ENCODE measurements around the gene TENT4B. TPM values are rescaled to one million over a fixed set of nuclear protein-coding genes. Genes with fewer than 3 reads are reported as not detected.

TENT4B gene
- total RNA-seq, 8 experiments from 2014 or later: 8.4 to 19.8 (median 10.1) TPM

DNA sequence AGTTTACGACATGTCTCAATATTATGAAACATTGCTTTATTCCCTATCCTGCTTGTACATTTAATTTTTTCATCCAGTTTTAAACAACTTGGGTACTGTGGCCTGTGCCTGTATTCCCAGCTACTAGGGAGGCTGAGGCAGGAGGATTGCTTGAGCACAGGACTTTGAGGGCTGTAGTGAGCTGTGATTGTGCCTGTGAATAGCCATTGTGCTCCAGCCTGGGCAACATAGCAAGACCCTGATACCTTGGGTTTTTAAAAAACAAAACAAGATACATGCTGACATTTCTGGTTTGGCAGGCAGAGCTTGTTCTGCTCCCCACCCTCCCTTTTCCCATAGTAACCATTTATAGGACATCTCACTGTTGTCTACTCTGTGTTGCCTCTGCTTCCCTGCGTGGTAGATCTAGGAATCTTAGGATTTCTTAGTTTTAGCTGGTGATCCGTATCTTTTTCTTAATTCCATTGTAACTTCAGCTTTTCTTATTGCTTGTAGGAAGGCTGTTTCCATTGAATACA lies 35.6 kb downstream of the TENT4B start:
- Histone ChIP-seq H3K4me3 (no peak overlapping the region), H3K4me1 (replicated peaks in 1 of 2) (peaks cover 0 to 4% of the 10 kb centered on the region in 2 donors), H3K27ac (no peak overlapping the region)
- ATAC-seq (replicated peaks in 6 of 8): no peak
- in situ Hi-C loops (cut with MboI; ENCODE audit: low pct_unique_long_range_greater_than_20kb in 2 of 9, low sequenced_read_pairs in 9 of 9, unreplicated experiment in 9 of 9): no loop called here
- WGBS, 10 experiments: 58 to 100% (median 90%) methylated on average over 1 to 2 of the region's 3 CpGs; no CpG with 5 or more reads in 4 of the 10 experiments

DNA sequence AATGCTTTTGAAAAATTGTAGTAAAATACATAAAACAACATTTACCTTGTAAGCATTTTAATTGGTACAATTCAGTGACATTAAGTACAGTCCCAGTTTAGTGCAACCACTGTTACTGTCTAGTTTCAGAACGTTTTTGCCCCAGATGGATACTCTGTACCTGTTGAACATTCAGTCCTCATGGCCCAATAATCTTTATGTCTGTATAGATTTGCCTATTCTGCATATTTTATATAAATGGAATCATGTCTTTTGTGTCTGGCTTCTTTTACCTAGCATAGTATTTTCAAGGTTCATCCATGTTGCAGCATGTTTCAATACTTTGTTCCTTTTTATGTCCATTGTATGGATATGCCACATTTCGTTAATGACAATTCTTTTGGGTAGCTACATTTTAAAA lies 37.2 kb downstream of the TENT4B start:
- Histone ChIP-seq H3K27ac (no peak overlapping the region), H3K4me1 (replicated peaks in 1 of 2) (peaks cover 0 to 4% of the 10 kb centered on the region in 2 donors), H3K4me3 (no peak overlapping the region)
- in situ Hi-C loops (cut with MboI; ENCODE audit: low pct_unique_long_range_greater_than_20kb in 2 of 9, low sequenced_read_pairs in 9 of 9, unreplicated experiment in 9 of 9): no loop called here
- 42 to 100% (median 84%) methylated on average over 1 to 2 of the region's 2 CpGs for WGBS, 10 experiments
- no peak for ATAC-seq (replicated peaks in 6 of 8)

DNA sequence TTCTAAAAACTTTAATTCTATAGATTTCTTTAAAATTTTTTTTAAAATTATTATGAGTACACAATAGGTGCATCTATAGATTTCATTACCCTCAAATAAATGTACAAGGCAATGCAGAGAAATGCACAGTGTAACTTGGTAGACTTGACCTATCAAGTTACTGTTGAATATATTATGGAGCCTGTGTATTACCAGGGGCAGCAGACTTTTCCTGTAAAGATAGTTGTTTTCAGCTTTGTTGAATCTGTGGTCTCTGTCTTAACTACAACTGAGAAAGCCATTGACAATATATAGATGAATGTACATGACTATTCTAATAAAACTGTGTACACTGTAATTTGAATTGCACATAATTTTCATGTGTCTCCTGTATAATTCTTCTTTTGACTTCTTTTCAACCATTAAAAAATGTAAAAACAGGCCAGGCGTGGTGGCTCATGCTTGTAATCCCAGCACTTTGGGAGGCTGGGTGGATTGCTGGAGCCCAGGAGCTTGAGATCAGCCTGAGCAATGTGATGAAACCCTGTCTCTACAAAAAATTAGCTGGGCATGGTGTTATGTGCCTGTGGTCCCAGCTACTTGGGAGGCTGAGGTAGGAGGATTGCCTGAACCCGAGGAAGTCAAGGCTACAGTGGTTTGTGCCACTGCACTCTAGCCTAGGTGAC lies 39.4 kb downstream of the TENT4B start:
- in situ Hi-C loops (cut with MboI; ENCODE audit: low pct_unique_long_range_greater_than_20kb in 2 of 9, low sequenced_read_pairs in 9 of 9, unreplicated experiment in 9 of 9): no loop called here
- 0 to 100% (median 96%) methylated on average over 1 to 2 of the region's 2 CpGs; no CpG with 5 or more reads in 6 of the 10 experiments for WGBS, 10 experiments
- Histone ChIP-seq H3K4me3 (no peak overlapping the region), H3K27ac (no peak overlapping the region), H3K4me1 (replicated peaks in 1 of 2) (no peaks in the 10 kb centered on the region)
- peak in 4 of 8 experiments; percentile 12 to 93 (median 90) for ATAC-seq (replicated peaks in 6 of 8)

- ATAC-seq (replicated peaks in 6 of 8): no peak
These were observed 40.5 kb downstream of the TENT4B start for GRCh38 chr16:50193594-50193993.

DNA sequence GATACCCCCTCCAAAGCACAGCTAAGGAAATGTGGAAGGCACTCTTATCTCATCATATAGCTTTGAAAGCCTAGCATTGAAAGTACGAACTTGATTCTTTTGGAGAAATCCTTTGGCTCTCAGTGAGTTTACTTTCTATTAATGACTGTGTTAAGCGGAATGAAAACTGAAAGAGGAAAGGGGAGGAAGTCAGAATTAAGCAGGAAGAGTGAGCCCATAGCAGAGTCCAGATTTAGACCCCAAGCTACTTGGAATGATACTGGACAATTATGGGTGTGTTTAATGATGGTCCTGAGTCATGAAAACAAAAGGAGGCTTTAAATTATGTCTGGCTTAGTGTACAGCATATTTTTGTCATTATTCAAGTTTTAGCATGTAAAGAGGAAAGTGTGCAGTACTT lies 42.2 kb downstream of the TENT4B start:
- 0 to 93% (median 79%) methylated on average over 1 to 2 of the region's 2 CpGs for WGBS, 10 experiments
- H3K4me3 ChIP-seq: no peak overlapping the region
- H3K27ac ChIP-seq: no peak overlapping the region
- peak in 3 of 8 experiments; percentile 12 to 27 (median 22) for ATAC-seq (replicated peaks in 6 of 8)
- in situ Hi-C loops (cut with MboI; ENCODE audit: low pct_unique_long_range_greater_than_20kb in 2 of 9, low sequenced_read_pairs in 9 of 9, unreplicated experiment in 9 of 9): no loop called here
- H3K4me1 ChIP-seq (replicated peaks in 1 of 2): no peaks in the 10 kb centered on the region

More at GRCh38 chr16:50193594-50193993, 40.5 kb downstream of the TENT4B start:
- H3K4me1 ChIP-seq (replicated peaks in 1 of 2): no peaks in the 10 kb centered on the region
- in situ Hi-C loops (cut with MboI; ENCODE audit: low pct_unique_long_range_greater_than_20kb in 2 of 9, low sequenced_read_pairs in 9 of 9, unreplicated experiment in 9 of 9): no loop called here
- H3K27ac ChIP-seq: no peak overlapping the region
- H3K4me3 ChIP-seq: no peak overlapping the region
- 0 to 100% (median 50%) methylated on average over 1 to 4 of the region's 5 CpGs; no CpG with 5 or more reads in 1 of the 10 experiments for WGBS, 10 experiments

DNA sequence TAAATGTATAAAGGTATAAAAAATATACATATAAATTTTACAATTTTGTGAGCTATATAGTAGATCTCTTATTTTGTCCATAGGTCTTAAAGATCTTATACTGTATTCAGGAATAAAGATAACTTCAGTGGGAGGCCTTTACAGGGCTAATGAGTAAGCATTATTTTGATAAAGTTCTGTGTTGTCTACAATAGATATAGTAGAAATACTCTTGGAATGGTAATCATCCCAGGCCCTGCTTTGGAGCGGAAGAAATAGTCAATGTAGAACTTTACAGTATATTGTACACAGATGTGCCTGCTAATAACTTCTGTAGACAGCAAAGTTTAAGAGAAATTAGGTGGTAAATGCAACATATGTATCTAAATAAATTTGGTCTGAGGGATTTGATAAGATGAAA lies 42.6 kb downstream of the TENT4B start:
- ATAC-seq (replicated peaks in 6 of 8): no peak
- H3K4me3 ChIP-seq: no peak overlapping the region
- 90 to 100% (median 100%) methylated on average over 1 of the region's 1 CpG; no CpG with 5 or more reads in 1 of the 10 experiments for WGBS, 10 experiments
- in situ Hi-C loops (cut with MboI; ENCODE audit: low pct_unique_long_range_greater_than_20kb in 2 of 9, low sequenced_read_pairs in 9 of 9, unreplicated experiment in 9 of 9): no loop called here
- no peak overlapping the region for H3K27ac ChIP-seq
- no peaks in the 10 kb centered on the region for H3K4me1 ChIP-seq (replicated peaks in 1 of 2)

GRCh38 chr16:50197582-50197981 lies 44.5 kb downstream of the TENT4B start:
- ATAC-seq (replicated peaks in 6 of 8): no peak
- WGBS, 10 experiments: 85 to 100% (median 95%) methylated on average over 1 to 7 of the region's 7 CpGs; no CpG with 5 or more reads in 1 of the 10 experiments
- in situ Hi-C loops (cut with MboI; ENCODE audit: low pct_unique_long_range_greater_than_20kb in 2 of 9, low sequenced_read_pairs in 9 of 9, unreplicated experiment in 9 of 9): no loop called here
- no peak overlapping the region for H3K27ac ChIP-seq
- H3K4me3 ChIP-seq: no peak overlapping the region
- peaks cover 0 to 4% of the 10 kb centered on the region in 2 donors for H3K4me1 ChIP-seq (replicated peaks in 1 of 2)

DNA sequence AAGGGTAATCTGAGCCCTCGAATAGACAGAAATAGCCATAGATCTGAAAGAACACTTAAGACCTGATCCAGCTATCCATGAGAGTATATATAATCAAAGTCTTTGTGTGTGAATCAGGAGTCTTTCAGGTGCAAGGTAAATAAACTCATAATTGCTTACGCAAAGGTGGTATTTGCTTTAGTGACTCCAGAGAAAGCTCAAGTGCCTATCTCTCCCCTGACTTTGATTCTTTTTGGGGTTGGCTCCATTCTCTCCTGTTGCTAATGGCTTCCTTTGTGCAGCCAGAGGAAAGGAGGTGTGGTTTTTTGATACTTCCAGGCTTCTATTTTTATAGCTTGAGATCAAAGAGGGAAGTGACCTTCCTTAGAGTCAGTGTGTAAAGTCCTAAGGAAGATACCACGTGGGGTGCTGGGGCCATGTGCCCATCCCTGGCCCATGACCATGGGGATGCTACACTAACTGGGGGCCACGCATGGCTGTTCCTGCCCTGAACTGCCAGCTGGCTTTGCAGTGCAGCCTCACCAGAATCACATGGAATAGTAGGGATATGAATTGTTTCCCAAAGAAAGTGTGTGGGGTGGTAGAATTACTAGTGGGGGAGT lies 45.8 kb downstream of the TENT4B start:
- Histone ChIP-seq H3K4me3 (no peak overlapping the region), H3K4me1 (replicated peaks in 1 of 2) (peaks cover 0 to 14% of the 10 kb centered on the region in 2 donors), H3K27ac (no peak overlapping the region)
- in situ Hi-C loops (cut with MboI; ENCODE audit: low pct_unique_long_range_greater_than_20kb in 2 of 9, low sequenced_read_pairs in 9 of 9, unreplicated experiment in 9 of 9): no loop called here
- 69 to 100% (median 91%) methylated on average over 1 to 3 of the region's 4 CpGs; no CpG with 5 or more reads in 1 of the 10 experiments for WGBS, 10 experiments
- ATAC-seq (replicated peaks in 6 of 8): peak in 1 of 8 experiments; percentile 5

DNA sequence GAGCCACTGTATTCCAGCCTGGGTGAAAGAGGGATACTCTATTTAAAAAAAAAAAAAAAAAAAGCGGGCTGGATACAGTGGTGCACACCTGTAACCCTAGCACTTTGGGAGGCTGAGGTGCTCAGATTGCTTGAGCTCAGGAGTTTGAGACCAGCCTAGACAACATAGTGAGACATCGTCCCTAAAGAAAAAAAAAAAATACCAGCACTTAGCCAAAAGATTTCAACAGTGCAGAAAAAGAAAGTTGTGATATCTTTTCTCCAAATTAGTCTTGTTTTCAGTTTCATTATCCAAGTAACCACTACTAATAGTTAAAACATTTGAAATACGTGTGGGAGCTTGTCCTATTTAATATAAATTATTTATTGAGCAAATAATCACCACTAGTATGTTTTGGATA lies 48.7 kb downstream of the TENT4B start:
- H3K27ac ChIP-seq: no peak overlapping the region
- WGBS, 10 experiments: 53 to 100% (median 95%) methylated on average over 1 to 3 of the region's 3 CpGs
- peaks cover 0 to 14% of the 10 kb centered on the region in 2 donors for H3K4me1 ChIP-seq (replicated peaks in 1 of 2)
- ATAC-seq (replicated peaks in 6 of 8): no peak
- in situ Hi-C loops (cut with MboI; ENCODE audit: low pct_unique_long_range_greater_than_20kb in 2 of 9, low sequenced_read_pairs in 9 of 9, unreplicated experiment in 9 of 9): loop anchor here in 2 of 9 experiments (25.0 kb wide), 3 partner anchors 89 to 461 kb away; partner anchors contain the start of gene CNEP1R1 (in 1 of the 2)
- H3K4me3 ChIP-seq: no peak overlapping the region

DNA sequence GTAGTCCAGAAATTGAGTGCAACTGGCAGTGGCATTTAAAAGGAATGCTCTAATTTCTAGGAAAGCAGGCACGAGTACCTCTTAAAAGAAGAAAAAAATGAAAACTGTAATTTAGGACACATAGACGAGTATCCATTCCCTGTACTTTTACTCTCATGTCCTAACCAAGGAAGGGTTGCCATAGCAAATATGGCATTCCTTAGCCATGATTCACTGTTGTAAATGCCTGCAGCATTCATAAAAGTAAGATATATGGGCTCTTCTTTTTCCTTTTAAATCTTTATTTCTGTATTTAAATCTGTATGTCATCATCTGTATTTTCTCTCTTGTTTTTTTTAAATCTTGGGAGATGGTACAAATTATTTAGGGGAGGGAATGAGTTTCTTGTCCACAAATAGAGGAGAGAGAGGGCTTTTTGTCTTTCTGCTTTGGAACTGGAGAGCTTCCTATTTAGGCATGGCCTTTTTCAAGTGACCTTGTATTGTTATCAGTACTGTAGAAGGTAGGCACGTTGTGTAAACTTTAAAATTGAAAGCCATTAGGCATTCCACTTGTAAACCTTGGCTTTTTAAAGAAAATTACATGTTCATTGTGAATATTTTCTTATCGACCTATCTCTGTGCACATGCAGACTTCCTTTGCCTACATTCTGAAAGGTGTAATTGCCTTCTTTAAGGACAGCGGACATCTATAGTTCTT lies 50.0 kb downstream of the TENT4B start:
- no peak overlapping the region for H3K4me3 ChIP-seq
- 5 to 83% (median 50%) methylated on average over 3 to 5 of the region's 5 CpGs; no CpG with 5 or more reads in 1 of the 10 experiments for WGBS, 10 experiments
- in situ Hi-C loops (cut with MboI; ENCODE audit: low pct_unique_long_range_greater_than_20kb in 2 of 9, low sequenced_read_pairs in 9 of 9, unreplicated experiment in 9 of 9): loop anchor here in 2 of 9 experiments (25.0 kb wide), 3 partner anchors 91 to 459 kb away; partner anchors contain the start of gene CNEP1R1 (in 1 of the 2)
- no peak overlapping the region for H3K27ac ChIP-seq
- peak in 6 of 8 experiments; percentile 61 to 85 (median 72) for ATAC-seq (replicated peaks in 6 of 8)
- H3K4me1 ChIP-seq (replicated peaks in 1 of 2): peaks cover 0 to 14% of the 10 kb centered on the region in 2 donors

DNA sequence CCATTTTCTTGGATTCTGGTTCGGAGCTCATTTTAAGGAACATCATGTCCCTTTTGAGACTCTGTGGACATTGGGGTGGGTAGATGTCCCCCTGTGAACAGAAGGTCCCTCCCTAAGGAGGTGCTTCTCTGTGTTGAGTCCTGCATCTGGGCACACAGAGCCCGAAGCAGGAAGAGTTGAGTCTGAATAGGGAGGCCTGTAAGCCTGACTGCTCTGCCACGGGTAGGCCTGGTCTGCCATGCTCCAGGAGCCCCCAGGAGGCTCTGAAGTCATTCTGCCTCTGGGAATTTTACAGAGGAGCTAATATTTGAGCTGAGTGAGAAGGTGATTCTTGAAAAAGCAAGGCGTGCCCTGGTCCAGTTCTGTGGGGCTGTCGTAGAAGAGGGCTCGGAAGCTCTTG lies 50.6 kb downstream of the TENT4B start:
- peak in 2 of 8 experiments; percentile 8 to 9 for ATAC-seq (replicated peaks in 6 of 8)
- 80 to 100% (median 100%) methylated on average over 1 to 6 of the region's 6 CpGs; no CpG with 5 or more reads in 2 of the 10 experiments for WGBS, 10 experiments
- in situ Hi-C loops (cut with MboI; ENCODE audit: low pct_unique_long_range_greater_than_20kb in 2 of 9, low sequenced_read_pairs in 9 of 9, unreplicated experiment in 9 of 9): loop anchor here in 2 of 9 experiments (25.0 kb wide), 3 partner anchors 91 to 459 kb away; partner anchors contain the start of gene CNEP1R1 (in 1 of the 2)
- no peak overlapping the region for H3K4me3 ChIP-seq
- no peak overlapping the region for H3K27ac ChIP-seq
- peaks cover 5 to 17% of the 10 kb centered on the region in 2 donors for H3K4me1 ChIP-seq (replicated peaks in 1 of 2)

- Histone ChIP-seq H3K27ac (no peak overlapping the region), H3K4me3 (no peak overlapping the region), H3K4me1 (replicated peaks in 1 of 2) (peaks cover 5 to 17% of the 10 kb centered on the region in 2 donors)
- in situ Hi-C loops (cut with MboI; ENCODE audit: low pct_unique_long_range_greater_than_20kb in 2 of 9, low sequenced_read_pairs in 9 of 9, unreplicated experiment in 9 of 9): loop anchor here in 2 of 9 experiments (25.0 kb wide), 3 partner anchors 92 to 458 kb away; partner anchors contain the start of gene CNEP1R1 (in 1 of the 2)
- ATAC-seq (replicated peaks in 6 of 8): peak in 6 of 8 experiments; percentile 21 to 56 (median 41)
- WGBS, 10 experiments: 5 to 100% (median 86%) methylated on average over 1 to 6 of the region's 6 CpGs; no CpG with 5 or more reads in 2 of the 10 experiments
These were observed 51.5 kb downstream of the TENT4B start for GRCh38 chr16:50204453-50205108.

All from motor neuron (in vitro differentiated cells).